ENCODE measurements around the gene CAPN2.

CAPN2 gene

DNA sequence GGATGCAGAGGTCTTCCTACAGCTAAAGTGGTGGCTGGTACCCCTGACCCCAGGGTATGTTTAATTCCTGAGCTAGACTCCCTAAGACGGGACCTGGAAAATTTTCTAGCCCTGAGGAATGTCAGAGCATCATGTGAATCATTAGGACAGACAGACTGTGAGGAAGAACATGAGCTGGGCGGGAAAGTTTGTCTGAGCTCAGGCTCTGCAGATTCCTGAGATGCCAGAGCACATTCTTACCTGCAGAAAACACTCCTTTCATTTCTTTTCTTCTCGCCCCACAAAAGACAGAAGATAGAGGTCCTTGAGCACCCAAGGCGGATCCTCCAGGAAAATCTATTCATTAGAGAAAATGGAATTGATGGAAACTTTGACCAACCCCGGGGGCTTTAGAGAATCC is 6.5 kb downstream of the CAPN2 start:
- no peak for DNase-seq (ENCODE audit: extremely low spot score)
- TF ChIP-seq, protein P1, sequence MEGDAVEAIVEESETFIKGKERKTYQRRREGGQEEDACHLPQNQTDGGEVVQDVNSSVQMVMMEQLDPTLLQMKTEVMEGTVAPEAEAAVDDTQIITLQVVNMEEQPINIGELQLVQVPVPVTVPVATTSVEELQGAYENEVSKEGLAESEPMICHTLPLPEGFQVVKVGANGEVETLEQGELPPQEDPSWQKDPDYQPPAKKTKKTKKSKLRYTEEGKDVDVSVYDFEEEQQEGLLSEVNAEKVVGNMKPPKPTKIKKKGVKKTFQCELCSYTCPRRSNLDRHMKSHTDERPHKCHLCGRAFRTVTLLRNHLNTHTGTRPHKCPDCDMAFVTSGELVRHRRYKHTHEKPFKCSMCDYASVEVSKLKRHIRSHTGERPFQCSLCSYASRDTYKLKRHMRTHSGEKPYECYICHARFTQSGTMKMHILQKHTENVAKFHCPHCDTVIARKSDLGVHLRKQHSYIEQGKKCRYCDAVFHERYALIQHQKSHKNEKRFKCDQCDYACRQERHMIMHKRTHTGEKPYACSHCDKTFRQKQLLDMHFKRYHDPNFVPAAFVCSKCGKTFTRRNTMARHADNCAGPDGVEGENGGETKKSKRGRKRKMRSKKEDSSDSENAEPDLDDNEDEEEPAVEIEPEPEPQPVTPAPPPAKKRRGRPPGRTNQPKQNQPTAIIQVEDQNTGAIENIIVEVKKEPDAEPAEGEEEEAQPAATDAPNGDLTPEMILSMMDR (IDR thresholded peaks at IDR 0.05; ENCODE audit: control extremely low read depth, extremely low read depth, low read depth, missing control alignments), result no peak
- POLR2A ChIA-PET, result no interaction called here
- CTCF ChIA-PET, result interaction anchor here (0.9 to 1.5 kb wide), 6 partner anchors 10 to 30 kb away, joined by 3 to 5 read pairs (median 4); no protein-coding TSS in a partner anchor

DNA sequence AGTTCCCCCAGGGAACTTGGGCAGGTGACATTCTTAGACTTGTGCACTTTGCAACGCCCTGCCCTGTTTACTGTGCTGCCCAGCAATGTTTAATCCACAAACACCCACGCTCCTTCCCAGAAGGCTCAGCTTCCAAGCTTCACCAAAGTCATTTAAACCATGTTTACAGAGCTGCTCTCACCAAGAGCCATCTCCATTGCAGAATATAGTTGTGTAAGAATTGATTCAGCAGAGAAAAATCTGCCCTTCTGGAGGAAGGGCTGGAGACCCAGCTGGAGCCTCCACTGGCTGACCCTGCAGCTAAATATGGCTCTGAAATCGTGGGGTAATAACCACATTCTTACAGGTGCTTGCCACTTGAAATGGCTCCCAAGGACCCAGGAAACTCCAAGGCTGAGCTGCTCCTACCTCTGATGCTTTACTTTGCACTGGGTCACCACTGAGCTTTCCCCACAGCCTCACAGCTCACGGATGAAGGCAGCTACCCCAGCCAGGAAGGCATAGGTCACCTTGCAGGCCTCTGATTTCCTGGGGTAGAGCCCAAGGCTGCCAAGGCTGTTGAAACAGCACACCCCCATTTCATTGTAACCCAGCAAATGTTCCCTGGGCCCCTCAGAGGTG is 8.7 kb downstream of the CAPN2 start:
- ChIA-PET POLR2A (interaction anchor here (0.6 kb wide), 1 partner anchor 53 kb away, joined by 3 read pairs; no protein-coding TSS in a partner anchor), CTCF (interaction anchor here (1.2 to 1.6 kb wide), 2 partner anchors 22 to 29 kb away, joined by 3 to 10 read pairs; no protein-coding TSS in a partner anchor)
- DNase-seq (ENCODE audit: extremely low spot score), result no peak
- TF ChIP-seq, protein P1 (IDR thresholded peaks at IDR 0.05; ENCODE audit: control extremely low read depth, extremely low read depth, low read depth, missing control alignments), result no peak

DNA sequence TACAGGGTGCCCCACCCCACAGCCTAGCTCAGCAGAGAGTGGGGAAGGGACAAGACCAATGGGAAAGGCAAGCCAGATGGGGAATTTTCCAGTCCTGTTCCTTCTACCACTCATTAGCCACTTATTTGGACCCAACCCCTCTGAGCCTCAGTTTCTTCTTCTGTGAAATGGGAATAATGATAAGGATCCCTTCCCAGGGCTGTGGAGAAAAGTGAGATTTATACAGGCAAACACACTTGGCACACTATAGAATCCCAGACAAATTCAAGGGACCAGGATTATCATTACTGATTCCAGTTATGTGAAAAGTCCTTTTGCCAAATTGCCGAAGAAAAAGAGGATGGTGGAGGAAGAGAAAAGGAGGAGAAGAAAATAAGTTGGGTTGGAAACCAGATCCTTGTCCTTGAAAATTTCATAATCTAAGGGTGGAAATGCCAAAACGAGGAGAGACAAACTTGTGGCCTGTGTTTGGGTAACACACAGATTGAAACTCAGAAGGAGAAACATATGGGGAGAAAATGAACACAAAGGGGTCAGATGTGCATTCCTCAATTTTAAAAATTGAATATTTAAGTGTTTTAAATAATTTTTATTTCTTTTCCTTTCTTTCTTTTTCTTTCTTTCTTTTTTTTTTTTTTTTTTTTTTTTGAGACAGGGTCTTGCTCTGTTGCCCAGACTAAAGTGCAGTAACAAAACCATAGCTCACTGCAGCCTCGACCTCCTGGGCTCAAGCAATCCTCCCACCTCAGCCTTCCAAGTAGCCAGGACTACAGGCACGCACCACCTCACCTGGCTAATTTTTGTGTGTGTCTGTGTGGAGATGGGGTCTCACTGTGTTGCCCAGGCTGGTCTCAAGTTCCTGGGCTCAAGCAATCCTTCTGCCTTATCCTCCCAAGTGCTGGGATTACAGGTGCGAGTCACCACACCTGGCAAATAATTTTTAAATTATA is 9.6 kb downstream of the CAPN2 start:
- ChIA-PET CTCF (interaction anchor here (1.2 to 1.6 kb wide), 2 partner anchors 23 to 28 kb away, joined by 3 to 10 read pairs; no protein-coding TSS in a partner anchor), POLR2A (interaction anchor here (0.6 kb wide), 1 partner anchor 52 kb away, joined by 3 read pairs; no protein-coding TSS in a partner anchor)
- no peak for DNase-seq (ENCODE audit: extremely low spot score)
- TF ChIP-seq, protein P1 (IDR thresholded peaks at IDR 0.05; ENCODE audit: control extremely low read depth, extremely low read depth, low read depth, missing control alignments), result no peak

DNA sequence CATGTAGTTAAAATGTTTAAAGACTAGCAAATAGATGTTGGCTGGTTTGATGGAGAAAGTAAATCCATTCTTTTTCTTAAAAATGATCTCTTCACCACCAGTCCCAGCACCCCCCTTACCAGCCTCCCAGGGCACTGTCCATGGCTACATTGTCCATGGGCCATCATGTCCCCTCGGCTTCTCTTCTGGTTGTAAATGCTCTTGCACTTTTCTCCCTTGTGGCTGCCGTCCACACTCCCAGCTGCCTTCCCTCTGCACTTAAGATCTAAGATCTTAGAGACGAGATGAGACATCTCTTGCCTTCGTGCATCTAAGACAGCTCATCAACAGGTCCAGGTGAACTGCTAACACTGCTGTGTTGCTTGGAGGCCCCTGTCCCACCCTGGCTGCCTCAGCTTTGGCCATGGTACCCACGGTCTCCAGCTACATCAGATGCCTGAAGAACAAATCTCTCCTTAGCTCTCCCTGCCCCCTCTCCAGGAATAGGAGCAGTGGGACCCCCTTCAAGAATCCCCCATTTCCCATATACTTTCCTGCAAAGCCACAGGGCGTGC is 11.1 kb downstream of the CAPN2 start:
- DNase-seq (ENCODE audit: extremely low spot score), result no peak
- CTCF ChIA-PET, result interaction anchor here (1.6 kb wide), 1 partner anchor 26 kb away, joined by 8 read pairs; no protein-coding TSS in a partner anchor
- TF ChIP-seq, protein P1 (IDR thresholded peaks at IDR 0.05; ENCODE audit: control extremely low read depth, extremely low read depth, low read depth, missing control alignments), result no peak
- POLR2A ChIA-PET, result no interaction called here

DNA sequence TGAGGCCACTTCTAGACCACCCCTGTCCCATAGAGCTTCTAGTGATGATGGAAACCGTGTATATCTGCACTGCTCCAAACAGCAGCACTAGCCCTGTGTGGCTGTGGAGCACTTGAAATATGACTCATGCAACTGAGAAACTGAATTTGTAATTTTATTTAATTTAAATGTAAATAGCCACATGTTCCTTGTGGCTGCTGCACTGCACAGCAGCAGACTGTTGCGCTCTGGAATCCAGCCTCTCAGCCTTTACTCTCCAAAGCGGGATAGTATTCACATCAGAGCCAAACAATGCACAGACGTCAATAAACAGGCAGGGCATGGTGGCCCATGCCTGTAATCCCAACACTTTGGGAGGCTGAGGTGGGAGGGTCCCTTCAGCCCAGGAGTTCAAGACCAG is 12.0 kb downstream of the CAPN2 start:
- no peak for DNase-seq (ENCODE audit: extremely low spot score)
- CTCF ChIA-PET, result interaction anchor here (0.9 to 1.9 kb wide), 3 partner anchors 12 to 25 kb away, joined by 6 to 8 read pairs (median 6); partner anchors contain the start of gene CAPN2
- TF ChIP-seq, protein P1 (IDR thresholded peaks at IDR 0.05; ENCODE audit: control extremely low read depth, extremely low read depth, low read depth, missing control alignments), result no peak
- POLR2A ChIA-PET, result no interaction called here

DNA sequence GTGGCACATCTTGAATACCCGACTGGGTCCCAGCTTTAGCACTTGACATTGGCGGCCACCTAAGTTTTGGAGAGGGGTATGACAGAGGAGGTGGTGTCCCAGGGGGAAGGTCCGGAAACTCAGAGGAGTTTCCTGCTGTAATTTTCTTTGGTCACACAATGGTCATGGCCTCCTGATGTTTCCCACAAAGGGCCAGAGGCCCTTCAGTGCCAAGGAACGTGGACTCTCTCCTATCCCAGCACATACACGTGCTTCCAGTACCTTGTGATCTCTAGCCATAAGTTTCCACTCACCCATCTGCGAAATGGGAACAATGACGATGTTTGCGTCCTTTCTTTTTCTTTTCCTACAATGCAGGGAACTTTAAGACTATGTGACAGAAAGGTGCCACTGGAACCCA is 13.2 kb downstream of the CAPN2 start:
- no peak for DNase-seq (ENCODE audit: extremely low spot score)
- ChIA-PET CTCF (interaction anchor here (0.9 to 1.9 kb wide), 3 partner anchors 10 to 24 kb away, joined by 3 to 6 read pairs (median 6); partner anchors contain the start of gene CAPN2), POLR2A (no interaction called here)
- TF ChIP-seq, protein P1 (IDR thresholded peaks at IDR 0.05; ENCODE audit: control extremely low read depth, extremely low read depth, low read depth, missing control alignments), result no peak

All from GM10248 (cell line).